Neural progenitor cell (in vitro differentiated cells): ENCODE measurements around the gene ANP32E. TPM values are rescaled to one million over a fixed set of nuclear protein-coding genes. Genes with fewer than 3 reads are reported as not detected.

Source experiments
- DNase-seq: peaks from one replicate; pipeline ENCODE4 v3.0.0-alpha.2; 2016; ENCODE audit warnings: low spot score
- H2AFZ ChIP-seq: fragments of 200-600 bp; sonication (generic); replicated peaks from 2 replicates; pipeline ENCODE4 v1.6.1; 2016; ENCODE audit warnings: antibody characterized with exemption
- H3F3A ChIP-seq: fragments of 200-600 bp; sonication (generic); 2 replicates; pipeline ENCODE4 v1.6.1; 2016; ENCODE audit warnings: antibody characterized with exemption, low read depth
- H3K27ac ChIP-seq: fragments of 200-600 bp; sonication (generic); 2 replicates; pipeline ENCODE4 v1.5.1; 2016; ENCODE audit warnings: mild to moderate bottlenecking
- H3K27me3 ChIP-seq: fragments of 200-600 bp; sonication (generic); 2 replicates; pipeline ENCODE4 v1.6.1; 2016; ENCODE audit warnings: mild to moderate bottlenecking, moderate library complexity
- H3K36me3 ChIP-seq: fragments of 200-600 bp; sonication (generic); 2 replicates; pipeline ENCODE4 v1.5.1; 2016
- H3K4me1 ChIP-seq: fragments of 200-600 bp; sonication (generic); 2 replicates; pipeline ENCODE4 v1.6.1; 2016; ENCODE audit warnings: mixed run types
- H3K4me2 ChIP-seq: fragments of 200-600 bp; sonication (generic); 2 replicates; pipeline ENCODE4 v1.6.1; 2016
- H3K4me3 ChIP-seq: fragments of 200-600 bp; sonication (generic); 2 replicates; pipeline ENCODE4 v1.5.1; 2016
- H3K79me2 ChIP-seq: fragments of 200-600 bp; sonication (generic); 2 replicates; pipeline ENCODE4 v1.6.1; 2016; ENCODE audit warnings: low read depth
- H3K9ac ChIP-seq: fragments of 200-600 bp; sonication (generic); 2 replicates; pipeline ENCODE4 v1.6.1; 2016
- H3K9me3 ChIP-seq: fragments of 200-600 bp; sonication (generic); 2 replicates; pipeline ENCODE4 v1.5.1; 2016; ENCODE audit warnings: low read depth
- H4K20me1 ChIP-seq: fragments of 200-600 bp; sonication (generic); 2 replicates; pipeline ENCODE4 v1.6.1; 2016; ENCODE audit warnings: low read depth
- H3K27ac Mint-ChIP-seq: 3 replicates; pipeline ENCODE4 v1.8.0; 2021; ENCODE audit warnings: mixed read lengths
- H3K27me3 Mint-ChIP-seq: 2 replicates; pipeline ENCODE4 v1.8.0; 2022; ENCODE audit warnings: low read depth, mild to moderate bottlenecking, inconsistent platforms, moderate library complexity, mixed read lengths; ENCODE audit not compliant: insufficient read depth
- H3K36me3 Mint-ChIP-seq: 3 replicates; pipeline ENCODE4 v1.8.0; 2021; ENCODE audit warnings: mixed read lengths
- H3K4me1 Mint-ChIP-seq: 3 replicates; pipeline ENCODE4 v1.8.0; 2021; ENCODE audit warnings: mixed read lengths
- H3K4me3 Mint-ChIP-seq: 3 replicates; pipeline ENCODE4 v1.8.0; 2021; ENCODE audit warnings: mild to moderate bottlenecking, moderate library complexity, mixed read lengths
- H3K9me3 Mint-ChIP-seq: 3 replicates; pipeline ENCODE4 v1.8.0; 2020; ENCODE audit warnings: mixed read lengths
- EZH2 ChIP-seq: fragments of 200-600 bp; sonication (generic); IDR thresholded peaks from 2 replicates; pipeline ENCODE4 v1.6.1; 2017; ENCODE audit warnings: antibody characterized with exemption, mild to moderate bottlenecking, moderate library complexity
- EZH2phosphoT487 ChIP-seq: fragments of 200-600 bp; sonication (generic); IDR thresholded peaks from 2 replicates; pipeline ENCODE4 v1.6.1; 2017; ENCODE audit warnings: antibody characterized with exemption
- total RNA-seq: library from RNA; depleted of rRNA; stranded (reverse); fragments of >200 nt; gene quantifications from 2 replicates; pipeline ENCODE4 v1.2.3, GENCODE V29; 2015; ENCODE audit warnings: low replicate concordance
- TF ChIP-seq, protein P1 (sequence below): fragments of 200-600 bp; sonication (generic); IDR thresholded peaks from 2 replicates; pipeline ENCODE4 v1.5.1; 2017; ENCODE audit warnings: antibody characterized with exemption, mild to moderate bottlenecking

ANP32E gene
- total RNA-seq, 1 donor from 2014 or later = 201 TPM

GRCh38 chr1:150273311-150273710 lies 37.4 kb upstream of the ANP32E start:
- Histone ChIP-seq H3K36me3 (no peaks in the 10 kb centered on the region), H3K9me3 (no peaks in the 10 kb centered on the region), H2AFZ (no peak overlapping the region), H3K4me3 (peak overlapping the region; percentile 52), H3K4me1 (peaks cover 21% of the 10 kb centered on the region), H3K27ac (no peak overlapping the region), H3K4me2 (peak overlapping the region; percentile 89), H3F3A (peaks cover 26% of the 10 kb centered on the region), H3K9ac (peak overlapping the region; percentile 18), H3K27me3 (no peaks in the 10 kb centered on the region), H4K20me1 (no peaks in the 10 kb centered on the region), H3K79me2 (peaks cover 19% of the 10 kb centered on the region)
- Mint-ChIP-seq H3K4me3 (peak overlapping the region; percentile 85), H3K27me3 (peaks cover 4% of the 10 kb centered on the region), H3K9me3 (no peaks in the 10 kb centered on the region), H3K4me1 (peaks cover 39% of the 10 kb centered on the region), H3K27ac (peak overlapping the region; percentile 98), H3K36me3 (peaks cover 8% of the 10 kb centered on the region)
- DNase-seq = no peak
- TF ChIP-seq EZH2 = no peak
- no peak for TF ChIP-seq EZH2phosphoT487
- TF ChIP-seq, protein P1, sequence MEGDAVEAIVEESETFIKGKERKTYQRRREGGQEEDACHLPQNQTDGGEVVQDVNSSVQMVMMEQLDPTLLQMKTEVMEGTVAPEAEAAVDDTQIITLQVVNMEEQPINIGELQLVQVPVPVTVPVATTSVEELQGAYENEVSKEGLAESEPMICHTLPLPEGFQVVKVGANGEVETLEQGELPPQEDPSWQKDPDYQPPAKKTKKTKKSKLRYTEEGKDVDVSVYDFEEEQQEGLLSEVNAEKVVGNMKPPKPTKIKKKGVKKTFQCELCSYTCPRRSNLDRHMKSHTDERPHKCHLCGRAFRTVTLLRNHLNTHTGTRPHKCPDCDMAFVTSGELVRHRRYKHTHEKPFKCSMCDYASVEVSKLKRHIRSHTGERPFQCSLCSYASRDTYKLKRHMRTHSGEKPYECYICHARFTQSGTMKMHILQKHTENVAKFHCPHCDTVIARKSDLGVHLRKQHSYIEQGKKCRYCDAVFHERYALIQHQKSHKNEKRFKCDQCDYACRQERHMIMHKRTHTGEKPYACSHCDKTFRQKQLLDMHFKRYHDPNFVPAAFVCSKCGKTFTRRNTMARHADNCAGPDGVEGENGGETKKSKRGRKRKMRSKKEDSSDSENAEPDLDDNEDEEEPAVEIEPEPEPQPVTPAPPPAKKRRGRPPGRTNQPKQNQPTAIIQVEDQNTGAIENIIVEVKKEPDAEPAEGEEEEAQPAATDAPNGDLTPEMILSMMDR = no peak

DNA sequence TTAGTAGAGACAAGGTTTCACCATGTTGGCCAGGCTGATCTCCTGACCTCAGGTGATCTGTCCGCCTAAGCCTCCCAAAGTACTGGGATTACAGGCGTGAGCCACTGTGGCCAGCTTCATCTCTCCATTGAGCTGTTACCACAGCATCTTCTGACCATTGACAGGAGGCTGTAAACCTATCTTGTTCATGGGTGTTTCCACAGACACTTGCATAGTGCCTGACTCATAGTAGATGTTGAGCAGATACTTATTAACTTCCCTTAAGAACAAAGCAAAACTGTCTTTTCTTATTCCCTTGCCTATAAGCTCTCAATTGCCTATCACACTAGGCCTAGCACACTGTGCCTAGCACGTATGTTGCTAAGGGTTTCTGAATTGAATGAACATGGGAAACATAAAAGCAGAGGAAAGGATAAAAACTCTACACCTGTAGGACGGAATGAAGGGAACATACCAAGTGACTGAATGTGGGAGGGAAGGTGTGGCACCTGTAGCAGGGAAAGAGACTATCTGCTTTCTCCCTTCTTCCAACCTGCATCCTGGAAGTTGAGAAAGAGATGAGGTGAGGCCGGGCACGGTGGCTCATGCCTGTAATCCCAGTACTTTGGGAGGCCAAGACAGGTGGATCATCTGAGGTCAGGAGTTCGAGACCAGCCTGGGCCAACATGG lies 35.5 kb upstream of the ANP32E start:
- peak overlapping the region; percentile 89 for H3K4me2 ChIP-seq
- TF ChIP-seq EZH2 (no peak), EZH2phosphoT487 (no peak)
- TF ChIP-seq, protein P1 = no peak
- peak overlapping the region; percentile 94 for H3K27ac ChIP-seq

GRCh38 chr1:150269451-150269850 lies 33.5 kb upstream of the ANP32E start:
- Histone ChIP-seq H3K27ac (peak overlapping the region; percentile 17), H4K20me1 (peaks cover 3% of the 10 kb centered on the region), H3K9ac (no peak overlapping the region), H3F3A (peaks cover 34% of the 10 kb centered on the region), H3K4me2 (peak overlapping the region; percentile 98), H3K79me2 (peaks cover 37% of the 10 kb centered on the region), H3K36me3 (no peaks in the 10 kb centered on the region), H2AFZ (no peak overlapping the region), H3K4me3 (peak overlapping the region; percentile 81), H3K27me3 (no peaks in the 10 kb centered on the region), H3K4me1 (peaks cover 28% of the 10 kb centered on the region), H3K9me3 (no peaks in the 10 kb centered on the region)
- Mint-ChIP-seq H3K4me3 (peak overlapping the region; percentile 95), H3K27ac (peak overlapping the region; percentile 98), H3K27me3 (peaks cover 4% of the 10 kb centered on the region), H3K9me3 (no peaks in the 10 kb centered on the region), H3K36me3 (peaks cover 8% of the 10 kb centered on the region), H3K4me1 (peaks cover 55% of the 10 kb centered on the region)
- no peak for TF ChIP-seq EZH2phosphoT487
- TF ChIP-seq, protein P1 = no peak
- no peak for TF ChIP-seq EZH2
- DNase-seq = no peak

More for the DNA sequence above, 35.5 kb upstream of the ANP32E start:
- no peak for DNase-seq
- Histone ChIP-seq H3K4me1 (peaks cover 28% of the 10 kb centered on the region), H3K36me3 (no peaks in the 10 kb centered on the region), H3K79me2 (peaks cover 37% of the 10 kb centered on the region), H3F3A (peaks cover 26% of the 10 kb centered on the region), H3K4me3 (no peak overlapping the region), H3K9me3 (no peaks in the 10 kb centered on the region), H4K20me1 (peaks cover 3% of the 10 kb centered on the region), H3K9ac (no peak overlapping the region), H2AFZ (no peak overlapping the region), H3K27me3 (no peaks in the 10 kb centered on the region)
- H3K36me3 Mint-ChIP-seq = peaks cover 13% of the 10 kb centered on the region
- H3K27me3 Mint-ChIP-seq = peaks cover 4% of the 10 kb centered on the region
- H3K9me3 Mint-ChIP-seq = no peaks in the 10 kb centered on the region
- H3K4me1 Mint-ChIP-seq = peaks cover 55% of the 10 kb centered on the region
- peak overlapping the region; percentile 98 for H3K27ac Mint-ChIP-seq
- H3K4me3 Mint-ChIP-seq = peak overlapping the region; percentile 85
